ENCODE results near the gene BIRC5.

BIRC5 gene

GRCh38 chr17:78255953-78256706 lies 42.1 kb downstream of the BIRC5 start:
- DNase-seq (ENCODE audit: low read depth in 2 of 2), result no peak

- DNase-seq (ENCODE audit: low read depth in 2 of 2), result no peak
Measured at GRCh38 chr17:78256707-78257591, 42.9 kb downstream of the BIRC5 start.

DNA sequence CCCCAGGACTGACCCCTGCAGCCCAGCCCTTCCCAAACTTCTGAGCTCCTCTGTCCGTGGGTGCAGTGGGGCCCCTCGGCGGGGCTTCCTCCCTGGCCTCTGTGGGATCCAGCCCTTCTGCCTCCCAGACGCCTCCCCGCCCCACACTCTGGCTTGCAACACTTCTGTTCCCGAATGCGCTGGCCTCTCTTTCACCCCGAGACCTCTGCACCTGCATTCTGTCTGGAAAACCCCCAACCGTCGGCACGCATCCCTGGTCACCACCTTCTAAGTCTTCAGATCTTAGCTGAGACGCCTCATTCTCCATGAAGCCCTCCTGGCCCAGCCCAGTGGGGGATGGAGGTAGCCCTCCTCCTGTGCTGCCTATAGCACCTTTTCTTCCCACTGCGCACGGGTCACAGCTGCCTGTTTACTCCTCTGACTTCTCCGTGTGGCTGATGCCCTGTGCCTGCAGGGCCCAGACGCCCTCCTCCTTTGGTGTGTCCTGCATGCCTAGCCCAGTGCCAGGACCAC lies 43.8 kb downstream of the BIRC5 start:
- DNase-seq (ENCODE audit: low read depth in 2 of 2), result no peak

- DNase-seq (ENCODE audit: low read depth in 2 of 2), result peak; percentile 23 to 38
Measured at GRCh38 chr17:78258323-78259191, 44.5 kb downstream of the BIRC5 start.

DNA sequence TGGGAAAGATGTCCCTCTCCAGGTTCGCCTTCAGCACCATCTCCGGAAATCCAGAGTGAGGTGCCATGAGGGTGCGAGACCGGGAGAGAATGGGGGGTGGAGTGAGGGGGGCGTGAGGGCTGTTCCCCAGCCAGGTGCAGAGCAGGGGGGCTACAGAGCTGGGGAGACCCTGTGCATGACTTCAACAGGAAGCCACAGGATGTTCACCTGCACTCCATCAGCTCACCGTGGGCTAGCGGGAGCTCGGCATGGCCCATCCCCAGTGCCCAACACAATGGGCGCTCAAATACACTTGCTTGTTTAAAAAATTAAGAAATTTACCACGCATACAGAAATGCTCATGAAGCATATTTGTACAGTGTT lies 45.1 kb downstream of the BIRC5 start:
- DNase-seq (ENCODE audit: low read depth in 2 of 2), result no peak

GRCh38 chr17:78263063-78263735 lies 49.1 kb downstream of the BIRC5 start:
- DNase-seq (ENCODE audit: low read depth in 2 of 2), result no peak

GRCh38 chr17:78263736-78264340 lies 49.8 kb downstream of the BIRC5 start:
- DNase-seq (ENCODE audit: low read depth in 2 of 2), result no peak

GRCh38 chr17:78264590-78264989 lies 50.5 kb downstream of the BIRC5 start:
- DNase-seq (ENCODE audit: low read depth in 2 of 2), result no peak

DNA sequence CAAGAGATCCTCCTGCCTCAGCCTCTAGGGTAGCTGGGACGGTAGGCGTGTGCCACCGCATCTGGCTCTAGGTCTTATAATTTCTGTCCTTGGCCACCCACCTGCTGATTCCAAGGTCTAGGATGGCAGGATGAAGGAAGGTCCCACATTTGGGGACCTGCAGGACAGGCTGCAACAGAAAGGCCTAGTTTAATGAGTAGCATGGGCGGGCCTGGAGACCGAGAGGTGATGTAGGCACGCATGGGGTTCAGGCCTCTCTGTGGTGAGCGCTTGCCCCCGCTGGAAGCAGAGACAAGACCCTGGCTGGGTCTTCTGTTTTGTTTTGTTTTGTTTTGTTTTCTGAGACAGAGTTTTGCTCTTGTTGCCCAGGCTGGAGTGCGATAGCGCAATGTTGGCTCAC lies 51.1 kb downstream of the BIRC5 start:
- DNase-seq (ENCODE audit: low read depth in 2 of 2), result no peak

GRCh38 chr17:78266231-78266631 lies 52.2 kb downstream of the BIRC5 start:
- no peak for DNase-seq (ENCODE audit: low read depth in 2 of 2)

- no peak for DNase-seq (ENCODE audit: low read depth in 2 of 2)
Measured at GRCh38 chr17:78266771-78267170, 52.7 kb downstream of the BIRC5 start.

DNA sequence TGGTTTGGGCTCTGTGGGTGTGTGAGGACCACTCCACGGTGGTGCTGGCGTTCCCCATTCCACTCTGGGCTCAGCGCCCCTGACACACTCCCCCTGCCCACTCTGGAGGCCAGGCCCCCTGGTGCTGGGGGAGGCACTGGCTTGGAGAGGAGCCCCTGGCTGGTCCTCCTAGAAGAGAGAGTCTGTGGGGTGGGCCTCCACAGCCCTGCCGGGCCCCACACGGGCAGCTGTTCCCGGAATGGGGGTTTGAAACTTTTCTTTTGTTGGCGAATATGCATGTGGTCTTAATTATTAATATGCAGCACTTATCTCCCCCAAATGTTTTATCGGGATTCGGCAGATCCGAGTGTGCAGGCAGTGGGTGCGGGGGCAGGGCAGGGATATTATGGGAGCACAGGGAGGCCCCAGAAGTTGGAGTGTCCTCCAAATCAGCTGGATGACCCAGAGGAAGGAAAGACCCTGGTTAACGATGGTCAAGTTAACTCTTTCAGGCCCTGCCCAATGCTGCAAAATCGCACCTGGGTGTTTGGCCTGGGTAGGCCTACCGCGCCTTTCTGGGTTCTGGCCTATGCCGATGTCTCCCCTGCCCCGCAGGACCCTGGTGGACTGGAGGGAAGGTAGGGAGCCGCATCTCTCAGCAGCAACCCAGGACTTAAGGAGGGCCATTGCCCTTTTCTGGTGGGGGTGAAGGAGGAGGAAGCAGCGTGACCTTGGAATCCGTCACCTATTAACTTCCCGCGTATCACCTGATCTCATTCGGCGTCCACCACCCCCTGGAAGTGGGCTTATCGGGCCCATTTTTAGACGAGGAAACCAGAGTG lies 53.4 kb downstream of the BIRC5 start:
- no peak for DNase-seq (ENCODE audit: low read depth in 2 of 2)

GRCh38 chr17:78268191-78268874 lies 54.3 kb downstream of the BIRC5 start:
- DNase-seq (ENCODE audit: low read depth in 2 of 2), result no peak

- no peak for DNase-seq (ENCODE audit: low read depth in 2 of 2)
Measured at GRCh38 chr17:78268951-78269905, 55.2 kb downstream of the BIRC5 start.

- DNase-seq (ENCODE audit: low read depth in 2 of 2), result no peak
Measured at GRCh38 chr17:78269955-78270381, 55.9 kb downstream of the BIRC5 start.

DNA sequence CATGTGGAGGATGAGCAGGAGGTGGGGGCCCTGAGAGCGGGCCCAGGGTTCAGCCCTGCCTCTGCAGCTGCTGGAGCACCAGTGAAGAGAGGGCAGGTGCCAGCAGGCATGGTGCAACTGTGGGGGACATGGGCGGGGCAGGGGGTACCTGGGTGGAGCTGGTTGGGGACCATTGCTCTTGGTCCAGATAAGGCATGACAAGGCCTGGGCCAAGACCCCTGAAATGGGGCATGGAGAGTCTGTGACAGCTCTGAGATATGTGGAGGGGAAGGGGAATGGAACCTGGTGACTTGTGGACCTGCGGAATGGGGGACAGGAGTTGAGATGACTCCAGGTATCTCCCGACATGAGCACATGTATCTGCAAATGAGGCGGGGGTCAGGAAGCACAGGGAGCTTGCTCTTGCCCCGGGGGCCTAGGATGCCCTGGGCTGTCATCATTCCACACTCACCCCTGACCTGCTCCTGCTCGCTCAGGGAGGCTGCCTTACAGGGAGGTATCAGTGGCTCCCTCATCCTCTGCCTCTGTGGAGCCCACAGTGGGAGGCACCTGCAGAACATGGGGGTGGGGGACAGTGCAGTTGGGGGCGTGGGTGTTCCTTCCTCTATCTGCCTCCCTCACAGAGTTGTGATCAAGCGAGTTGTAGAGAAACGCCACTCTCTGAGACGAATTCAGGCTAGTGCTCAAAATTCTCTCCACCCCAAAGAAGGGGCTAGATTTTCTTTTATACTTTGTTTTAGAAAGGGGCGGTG lies 57.5 kb downstream of the BIRC5 start:
- no peak for DNase-seq (ENCODE audit: low read depth in 2 of 2)

- DNase-seq (ENCODE audit: low read depth in 2 of 2), result no peak
Measured at GRCh38 chr17:78272181-78272913, 58.3 kb downstream of the BIRC5 start.

Measured in stimulated activated CD4-positive, alpha-beta T cell treated with anti-CD3 and anti-CD28 coated beads, Interleukin-1b, Interleukin-23, amount 100 ng/mL, for 1 hour (primary cell).